Measurements from ENCODE around the gene UMAD1. TPM values are rescaled to one million over a fixed set of nuclear protein-coding genes. Genes with fewer than 3 reads are reported as not detected.
A peak's percentile ranks its signal among the peaks of the same experiment; 100 is the strongest.

UMAD1 gene
- total RNA-seq, 1 donor from 2014 or later = 4.6 TPM

DNA sequence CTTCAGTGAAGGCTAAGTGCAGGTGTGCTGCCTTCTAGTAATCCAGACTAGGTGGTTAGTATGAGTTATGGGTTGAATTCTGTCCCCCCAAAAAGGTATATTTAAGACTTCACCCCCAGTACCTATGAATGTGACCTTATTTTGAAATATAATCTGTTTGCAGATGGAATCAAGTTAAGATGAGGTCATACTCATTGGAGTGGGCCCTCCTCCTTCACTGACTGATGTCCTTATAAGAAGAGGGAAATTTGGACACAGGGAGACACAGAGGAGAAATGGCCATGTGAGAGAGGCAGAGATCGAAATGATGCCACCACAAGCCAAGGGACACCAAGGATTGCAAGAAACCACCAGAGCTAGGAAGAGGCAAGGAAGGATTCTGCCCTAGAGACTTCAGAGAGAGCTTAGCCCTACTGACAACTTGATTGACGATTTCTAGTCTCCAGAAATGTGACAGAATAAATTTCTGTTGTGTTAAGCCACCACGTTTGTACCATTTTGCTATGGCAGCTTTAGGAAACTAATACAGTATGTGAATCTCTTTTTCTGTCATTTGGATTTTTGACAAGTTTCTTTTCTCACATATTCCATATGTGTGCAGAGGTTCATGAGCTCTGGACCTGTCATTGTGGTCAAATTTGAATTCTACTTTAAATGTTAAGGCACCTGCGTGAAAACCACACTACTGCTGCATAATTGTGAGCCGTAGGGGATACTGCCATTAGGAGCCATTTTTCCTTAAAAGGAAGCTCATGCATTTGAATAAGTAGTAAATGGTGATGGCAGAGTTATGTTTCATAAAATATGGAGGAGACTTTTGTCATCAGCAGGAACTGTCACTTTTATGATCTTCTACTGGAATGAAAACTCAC is 80.4 kb downstream of the UMAD1 start:
- no peak for DNase-seq (ENCODE audit: low read depth, low spot score)

DNA sequence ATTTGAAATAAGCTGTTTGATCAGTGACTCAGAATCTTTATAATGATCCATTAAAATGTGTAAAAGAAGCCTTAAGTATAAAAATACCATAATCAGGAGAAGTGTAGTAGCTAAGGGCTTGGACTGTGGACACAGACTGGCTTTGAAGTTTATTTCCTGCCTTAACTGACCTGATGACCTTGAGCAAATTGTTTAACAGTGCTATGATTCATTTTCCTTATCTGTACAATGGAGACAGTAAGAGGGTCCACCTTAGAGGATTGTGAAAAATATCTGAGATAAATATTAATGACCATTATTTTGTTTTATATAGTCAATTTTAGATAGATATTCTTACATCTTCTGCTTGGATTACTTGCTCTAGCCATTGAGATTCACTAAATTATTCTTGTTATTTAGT is 91.2 kb downstream of the UMAD1 start:
- DNase-seq (ENCODE audit: low read depth, low spot score) = peak; percentile 22

DNA sequence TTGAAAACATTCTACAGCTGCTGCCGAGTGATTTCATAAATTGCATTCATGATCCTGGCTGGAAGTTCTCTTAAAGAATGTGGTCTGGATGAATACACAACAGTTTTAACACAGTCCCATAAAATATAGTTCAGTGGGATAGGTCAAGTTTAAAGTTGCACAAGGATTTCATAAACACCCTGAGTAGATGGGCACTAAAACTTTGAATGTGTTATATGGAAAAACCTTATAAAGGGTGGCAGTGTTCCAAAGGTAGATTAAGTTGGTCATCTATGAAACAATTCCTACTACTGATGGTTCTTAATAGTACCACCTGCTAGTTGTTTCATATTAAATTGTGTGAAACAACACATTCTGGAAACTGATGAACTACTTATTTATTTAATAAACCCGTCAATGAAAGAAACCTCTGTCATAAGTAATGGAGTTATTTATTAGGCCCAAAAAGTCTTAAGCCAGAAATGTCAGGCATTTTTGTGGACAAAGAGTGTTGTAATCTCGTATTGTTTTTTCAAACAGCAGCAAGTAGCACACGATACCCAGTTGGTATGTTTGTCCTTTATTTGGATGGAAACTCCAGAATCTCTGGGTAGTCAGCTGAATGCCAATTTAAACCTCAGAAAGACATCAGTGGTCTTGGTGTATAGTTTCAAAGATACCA is 92.2 kb downstream of the UMAD1 start:
- no peak for DNase-seq (ENCODE audit: low read depth, low spot score)

DNA sequence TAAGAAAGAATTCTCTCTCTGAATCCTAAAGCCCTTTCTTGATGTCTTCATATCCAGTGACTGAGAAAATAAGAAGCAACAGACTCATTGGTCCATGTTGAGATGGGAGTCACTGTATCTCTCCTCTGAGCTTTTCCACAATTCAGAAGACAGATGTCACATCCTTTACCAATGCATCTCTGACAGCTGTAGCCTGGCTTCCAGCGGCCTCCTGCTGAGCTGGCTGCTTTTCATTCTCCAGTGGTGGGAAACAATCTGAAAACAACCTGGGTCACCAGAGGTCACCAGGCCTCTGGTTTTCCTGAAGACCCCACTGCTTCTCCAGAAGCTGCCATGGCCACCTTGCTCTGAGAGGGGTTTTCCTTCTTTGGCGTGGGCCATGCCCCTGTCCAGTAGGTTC is 96.1 kb downstream of the UMAD1 start:
- DNase-seq (ENCODE audit: low read depth, low spot score) = no peak

DNA sequence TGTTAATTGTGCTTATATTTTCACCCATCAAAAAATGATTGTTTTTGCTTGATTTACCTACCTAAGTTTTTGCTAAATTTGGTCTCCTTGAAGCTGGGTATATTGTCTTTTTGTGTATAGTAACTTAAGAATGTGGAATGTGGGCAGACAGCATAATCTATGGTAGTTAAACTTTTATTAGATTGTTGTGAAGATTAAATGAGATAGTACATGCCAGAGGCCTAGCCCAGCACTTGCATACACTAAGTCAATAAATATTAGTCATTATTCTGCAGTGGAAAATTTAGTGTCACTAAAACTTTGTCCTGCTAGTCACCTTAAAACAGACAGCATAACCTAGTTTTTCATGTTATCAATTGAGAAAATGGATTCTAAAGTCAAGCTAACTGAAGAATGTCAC is 97.1 kb downstream of the UMAD1 start:
- no peak for DNase-seq (ENCODE audit: low read depth, low spot score)

DNA sequence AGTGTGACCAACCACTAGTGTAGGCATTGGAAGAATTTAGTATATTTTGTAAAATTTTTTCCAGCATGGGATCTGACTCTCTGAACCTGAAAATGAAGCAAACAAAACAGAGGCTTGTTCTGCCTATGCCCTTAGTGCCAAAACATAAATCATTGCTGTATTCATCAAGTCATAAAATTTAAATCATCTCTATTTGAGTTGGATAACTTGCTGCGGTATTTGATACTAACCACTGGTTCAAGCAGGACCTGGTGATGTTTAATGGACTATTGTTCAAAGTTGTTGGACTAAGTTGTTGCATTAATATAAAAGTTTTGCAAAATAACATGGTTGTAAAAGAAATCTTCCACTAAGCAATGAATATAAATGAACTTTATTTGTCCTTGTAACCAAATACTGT is 97.6 kb downstream of the UMAD1 start:
- DNase-seq (ENCODE audit: low read depth, low spot score) = no peak

DNA sequence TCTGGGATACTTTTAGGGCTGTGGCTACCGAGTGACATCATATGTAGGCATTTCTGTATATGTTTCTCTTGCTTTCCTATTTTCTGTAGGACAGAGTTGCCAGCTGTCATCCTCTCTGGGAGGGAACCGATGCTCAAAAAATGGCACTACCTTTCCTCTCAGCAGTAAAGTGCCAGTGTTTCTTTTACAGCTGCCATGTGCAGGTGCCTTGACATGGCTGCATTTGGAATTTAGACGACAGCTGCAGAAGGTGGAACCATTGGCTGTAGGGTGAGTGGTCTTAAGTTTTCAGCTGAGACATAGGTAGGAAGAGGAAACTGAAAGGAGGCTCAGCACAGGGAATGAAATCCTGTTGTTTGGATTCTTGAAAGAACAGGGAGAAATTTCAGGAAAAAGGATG is 98.1 kb downstream of the UMAD1 start:
- no peak for DNase-seq (ENCODE audit: low read depth, low spot score)

DNA sequence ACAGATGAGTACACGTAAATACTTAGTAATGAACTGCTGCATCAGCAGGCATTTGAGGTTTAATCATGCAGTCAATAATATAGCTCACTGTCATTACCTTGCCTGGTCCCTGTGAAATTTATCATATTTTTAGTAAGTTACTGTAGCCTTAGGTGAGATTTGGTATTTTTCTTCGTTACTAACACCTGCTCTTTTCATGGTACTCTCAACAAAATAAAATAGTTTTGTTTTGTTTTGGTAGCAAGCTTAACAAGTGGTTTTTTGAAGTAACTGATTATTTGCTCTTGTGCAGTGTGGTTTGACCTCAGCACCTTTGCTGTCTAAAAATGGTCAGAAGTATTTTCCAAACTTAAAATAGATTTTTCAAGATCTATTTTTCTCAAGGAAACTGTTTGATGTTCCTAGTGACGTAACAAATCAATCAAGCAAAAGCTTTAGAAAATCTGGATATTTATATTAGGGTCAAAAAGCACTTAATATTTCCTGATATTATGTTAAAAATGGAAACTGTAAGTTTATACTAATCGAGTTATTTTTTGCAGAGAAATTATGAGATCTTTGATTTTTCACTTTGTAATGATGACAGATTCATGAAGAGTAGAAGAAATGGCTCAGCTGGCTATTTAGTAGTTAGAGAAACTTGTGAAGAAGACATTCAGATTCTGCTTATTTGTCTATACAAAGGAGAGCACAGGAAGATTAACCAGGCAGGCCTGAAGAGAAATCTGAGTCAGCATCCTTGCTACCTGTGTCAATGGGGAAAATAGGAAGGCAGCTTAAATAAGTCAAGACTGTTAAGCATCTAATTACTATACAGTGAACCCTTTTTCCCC is 98.9 kb downstream of the UMAD1 start:
- DNase-seq (ENCODE audit: low read depth, low spot score) = no peak

DNA sequence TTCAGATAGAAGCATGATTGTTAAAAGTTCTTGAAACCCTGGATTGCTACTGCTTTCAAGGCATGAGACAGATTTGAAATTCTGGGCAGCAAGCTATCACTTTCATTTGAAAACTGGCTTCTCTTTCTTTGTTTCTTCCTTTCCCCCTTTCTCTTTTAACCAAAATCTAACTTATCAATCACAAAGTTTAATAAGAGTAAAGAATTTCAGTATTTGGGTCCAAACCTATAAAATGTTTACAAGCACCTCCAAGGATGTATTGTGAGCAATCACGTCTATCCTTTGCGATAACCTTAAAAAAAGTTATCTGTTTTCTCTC is 99.4 kb downstream of the UMAD1 start:
- DNase-seq (ENCODE audit: low read depth, low spot score) = no peak

DNA sequence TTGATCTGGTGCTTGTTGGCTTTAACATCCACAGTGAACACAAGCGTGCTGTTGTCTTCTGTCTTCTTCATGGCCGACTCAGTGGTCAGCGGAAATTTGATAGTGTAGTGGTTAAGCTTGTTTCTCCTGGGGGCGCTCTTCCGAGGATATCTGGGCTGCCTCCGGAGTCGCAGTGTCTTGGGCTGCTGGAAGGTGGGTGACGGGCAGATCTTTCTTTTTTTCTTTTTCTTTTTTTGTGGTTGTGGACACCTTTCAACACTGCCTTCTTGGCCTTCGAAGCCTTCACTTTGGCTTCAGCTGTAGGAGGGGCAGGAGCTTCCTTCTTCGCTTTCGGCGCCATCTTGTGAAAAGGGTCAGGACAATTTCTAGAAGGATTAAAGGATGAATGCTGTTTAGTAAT is 101.7 kb downstream of the UMAD1 start:
- no peak for DNase-seq (ENCODE audit: low read depth, low spot score)

DNA sequence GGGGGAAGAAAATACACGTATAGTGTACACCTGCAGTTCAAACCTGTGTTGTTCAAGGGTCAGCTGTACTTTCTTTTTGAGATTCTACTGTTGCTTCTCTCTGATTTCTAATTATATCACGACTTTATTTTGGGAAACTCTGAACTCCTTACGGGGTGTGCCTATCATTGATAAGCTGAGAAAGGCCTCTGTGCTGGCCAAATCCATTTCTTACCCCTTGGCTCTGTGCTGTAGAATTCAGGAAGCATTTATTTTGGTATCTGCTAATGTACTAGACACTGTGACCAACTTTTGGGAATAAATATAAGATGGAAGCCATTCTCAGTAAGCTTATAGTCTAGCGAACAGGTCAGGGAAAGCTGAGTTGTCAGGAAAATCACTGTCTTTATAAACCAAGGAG is 104.7 kb downstream of the UMAD1 start:
- DNase-seq (ENCODE audit: low read depth, low spot score) = no peak

DNA sequence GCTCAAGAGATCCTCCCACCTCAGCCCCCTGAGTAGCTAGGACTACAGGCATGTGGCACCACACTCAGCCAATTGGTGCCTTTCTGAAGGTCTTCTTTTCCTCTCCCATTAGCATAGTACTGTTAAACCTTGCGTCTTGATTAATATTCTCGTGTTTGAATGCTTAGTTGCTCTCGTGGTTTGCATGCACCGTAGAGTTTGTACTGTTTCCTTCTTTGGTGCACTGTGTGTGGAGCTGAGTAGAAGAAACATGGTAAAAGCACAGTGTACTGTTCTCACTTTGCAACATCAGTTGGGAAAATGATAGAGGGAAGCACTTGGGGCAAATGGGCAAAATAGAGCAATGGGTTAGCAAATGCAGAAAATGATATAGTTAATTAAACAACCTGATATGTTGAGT is 105.4 kb downstream of the UMAD1 start:
- no peak for DNase-seq (ENCODE audit: low read depth, low spot score)

DNA sequence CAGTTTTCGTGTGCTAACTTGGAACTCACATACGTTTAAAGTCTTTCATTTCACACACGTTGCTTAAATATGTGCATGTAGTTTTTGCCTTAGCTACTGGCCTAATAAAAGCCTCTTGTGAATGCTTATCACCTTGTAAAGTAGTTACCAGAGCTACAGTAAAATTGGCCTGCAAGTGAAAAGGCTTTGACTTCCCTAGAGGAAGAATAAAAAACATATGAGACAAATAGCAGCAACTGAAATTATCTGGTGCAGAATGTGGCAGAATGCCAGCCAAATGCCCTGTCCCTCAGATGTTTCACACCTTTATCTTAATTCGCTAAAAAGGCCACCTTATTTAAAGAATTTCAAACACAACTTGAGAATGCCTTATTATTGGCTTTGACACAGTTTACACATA is 105.9 kb downstream of the UMAD1 start:
- DNase-seq (ENCODE audit: low read depth, low spot score) = no peak

DNA sequence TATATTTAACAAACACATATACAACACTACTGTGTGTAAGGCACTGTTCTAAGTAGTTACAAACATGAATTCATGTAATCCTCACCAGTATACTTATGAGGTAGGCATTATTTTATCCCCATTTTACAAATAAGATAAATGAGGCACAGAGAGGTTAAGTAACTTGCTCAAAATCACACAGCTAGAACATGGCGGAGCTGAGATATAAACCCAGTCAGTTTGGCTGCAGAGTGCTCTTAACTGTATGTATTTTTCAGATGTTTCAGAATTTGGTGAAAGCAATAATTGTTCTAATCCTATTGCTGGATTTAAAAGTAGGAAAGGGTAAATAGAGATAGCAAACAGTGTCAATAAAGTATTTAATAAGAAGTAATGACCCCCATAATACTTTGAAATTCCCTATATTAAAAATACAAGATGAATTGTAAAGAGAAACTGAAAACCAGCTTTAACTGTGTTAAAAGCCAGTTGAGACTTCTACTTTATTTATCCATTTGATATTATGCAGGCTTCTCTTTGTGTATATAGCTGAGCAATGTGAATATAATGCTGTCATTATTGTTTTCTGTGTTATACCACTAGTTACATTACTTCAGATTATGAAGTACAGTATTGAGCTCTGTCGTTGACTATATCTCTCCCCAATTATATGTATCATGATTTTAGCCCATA is 110.2 kb downstream of the UMAD1 start:
- DNase-seq (ENCODE audit: low read depth, low spot score) = no peak

DNA sequence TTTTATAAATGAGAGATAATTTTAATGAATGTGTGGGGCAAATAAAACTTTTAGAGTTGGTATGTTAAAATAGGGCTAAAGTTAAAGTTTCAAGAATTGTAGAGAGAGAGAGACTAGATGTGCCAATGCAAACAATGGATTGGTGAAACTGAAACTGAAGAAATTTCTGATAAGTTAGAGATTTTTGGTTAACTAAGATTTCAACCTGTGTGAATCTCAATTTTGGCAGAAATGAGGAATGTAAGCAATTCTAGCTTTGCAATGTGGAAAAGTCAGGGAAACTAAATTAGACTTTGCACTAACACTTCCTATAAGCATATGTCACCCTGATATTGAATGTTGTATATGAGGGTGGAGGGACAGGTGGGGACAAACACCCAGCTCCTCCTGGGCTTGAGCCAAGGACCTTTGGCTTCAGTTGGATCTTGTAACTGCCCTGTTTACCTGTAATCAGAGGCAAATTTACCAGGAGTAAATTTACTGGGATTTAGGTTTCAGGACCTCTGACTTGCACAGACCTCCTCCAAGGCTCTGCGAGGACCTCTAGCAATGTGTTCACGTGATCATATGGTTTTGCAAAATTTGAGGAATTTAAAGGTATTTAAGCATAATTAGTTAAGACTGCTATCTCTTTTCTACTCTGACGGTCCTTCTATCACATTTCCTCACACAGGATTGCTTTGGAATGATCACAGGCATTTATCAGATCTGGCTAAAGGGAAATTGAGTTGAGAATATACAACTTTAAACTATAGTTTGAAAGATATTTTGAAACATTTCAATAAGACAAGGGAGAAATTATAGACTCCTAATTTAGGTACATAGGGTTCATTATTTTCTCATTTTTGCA is 110.9 kb downstream of the UMAD1 start:
- DNase-seq (ENCODE audit: low read depth, low spot score) = no peak

DNA sequence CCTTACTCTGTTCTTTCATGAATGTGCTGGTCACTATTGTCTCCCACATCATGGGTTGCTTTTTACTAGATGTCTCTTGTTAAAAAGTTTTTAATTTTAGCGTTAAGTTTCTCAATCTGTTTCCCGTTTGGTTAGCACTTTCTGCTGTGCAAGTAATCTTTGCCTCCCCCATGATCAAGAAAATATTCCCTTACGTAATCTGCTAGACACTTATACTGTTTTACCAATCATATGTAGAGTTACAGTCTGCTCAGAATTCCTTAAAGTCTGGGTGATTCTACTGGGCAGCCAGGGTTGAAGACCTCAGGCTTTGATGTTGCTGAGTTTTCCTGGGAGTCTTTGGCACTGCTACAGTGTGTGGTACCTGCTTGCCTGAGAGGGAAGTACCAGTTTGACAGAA is 116.0 kb downstream of the UMAD1 start:
- DNase-seq (ENCODE audit: low read depth, low spot score) = no peak

DNA sequence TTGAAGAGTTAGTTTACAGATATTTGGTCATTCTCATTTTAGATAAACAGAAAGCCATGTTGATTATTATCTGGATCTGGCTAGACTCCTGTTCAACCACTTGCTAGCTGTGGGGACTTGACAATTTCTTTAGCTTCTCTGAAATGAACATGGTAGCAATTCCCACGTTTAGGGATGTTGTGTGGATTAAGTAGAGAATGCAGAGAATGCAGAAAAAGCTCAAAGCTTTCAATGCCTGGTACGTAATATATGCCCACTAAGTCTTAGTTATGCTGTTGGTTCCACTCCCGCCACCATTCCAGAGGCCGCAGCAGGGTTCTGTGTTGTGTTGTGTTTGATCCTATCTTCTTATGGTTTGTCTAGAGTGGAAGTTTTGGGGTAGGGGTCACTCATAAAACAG is 117.0 kb downstream of the UMAD1 start:
- DNase-seq (ENCODE audit: low read depth, low spot score) = no peak

DNA sequence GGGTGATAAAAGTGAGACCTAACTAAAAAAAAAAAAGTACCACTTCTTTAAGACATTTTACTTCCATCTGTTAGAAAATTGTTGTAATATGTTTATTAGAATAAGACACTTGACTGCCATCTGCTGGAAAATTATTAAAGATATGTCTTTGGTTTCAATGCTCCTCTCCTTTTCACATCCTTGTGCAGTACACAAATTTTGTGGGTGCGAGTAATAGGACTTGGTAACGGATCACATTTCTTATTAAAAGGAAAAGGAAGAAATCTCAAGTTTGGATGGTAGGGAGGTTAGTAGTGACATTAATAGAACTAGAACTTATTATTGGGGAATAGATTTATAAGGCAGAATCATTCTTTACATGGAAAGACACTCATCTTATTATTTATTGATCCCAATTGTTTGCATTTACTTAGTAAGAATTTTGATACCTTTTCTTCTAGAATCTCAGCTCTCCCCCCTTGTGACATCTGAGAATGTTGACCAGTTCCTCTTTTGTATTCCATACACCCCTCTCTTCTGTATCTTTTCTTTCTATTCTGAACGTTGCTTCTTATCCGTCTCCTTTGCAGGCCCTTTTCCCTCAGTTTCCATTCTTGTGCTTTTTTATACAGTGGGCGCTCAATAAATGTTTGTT is 120.9 kb downstream of the UMAD1 start:
- peak; percentile 19 for DNase-seq (ENCODE audit: low read depth, low spot score)

DNA sequence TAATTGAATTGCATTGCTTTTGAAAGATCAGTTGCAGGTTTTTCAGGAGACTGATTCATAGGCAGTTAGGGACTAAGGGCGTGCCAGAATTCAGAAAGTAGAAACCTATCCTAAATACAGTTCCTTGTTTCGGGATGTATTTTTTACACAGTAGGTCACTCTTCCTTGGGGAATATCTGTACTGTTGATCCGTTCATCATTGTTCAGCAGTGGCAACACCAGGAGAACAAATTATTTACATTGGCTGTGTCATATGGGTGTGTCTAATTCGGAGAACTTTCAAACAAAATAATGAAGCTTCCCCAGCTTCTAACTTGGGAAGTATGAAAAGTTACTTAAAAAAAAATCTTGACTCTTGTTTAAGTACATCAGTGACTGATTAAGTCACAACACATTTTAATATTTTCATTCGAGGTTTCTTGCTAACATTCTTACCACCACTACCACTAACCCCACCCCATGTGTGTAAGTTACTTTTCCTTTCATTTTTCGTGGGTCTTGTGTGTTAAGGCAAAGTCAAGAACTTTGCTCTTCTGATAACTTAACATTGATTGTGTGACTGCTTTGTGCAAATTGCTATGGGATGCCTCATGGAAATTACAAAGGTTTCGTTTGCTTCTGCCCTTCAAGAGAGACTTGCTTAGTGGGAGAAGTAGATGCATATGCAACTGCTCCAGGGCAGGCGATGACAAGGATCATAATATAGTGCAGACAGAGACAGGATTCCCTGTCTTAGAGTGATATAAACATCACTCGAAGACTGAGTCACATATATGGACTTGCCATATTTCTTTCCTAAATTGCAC is 121.6 kb downstream of the UMAD1 start:
- no peak for DNase-seq (ENCODE audit: low read depth, low spot score)

Measured in pulmonary artery endothelial cell (primary cell).